GOT3 (cell line): ENCODE measurements around the gene RASGEF1C.
"Not testable (repeated sequence)": the region's sequence is repeated elsewhere in the genome, so short reads cannot be mapped to it uniquely, and the experiment has no call there.

Source experiments
- DNase-seq: peaks from one replicate; lab custom pipeline; 2025; ENCODE audit warnings: mixed read lengths; lab: John Stamatoyannopoulos, UW

Gene RASGEF1C

DNA sequence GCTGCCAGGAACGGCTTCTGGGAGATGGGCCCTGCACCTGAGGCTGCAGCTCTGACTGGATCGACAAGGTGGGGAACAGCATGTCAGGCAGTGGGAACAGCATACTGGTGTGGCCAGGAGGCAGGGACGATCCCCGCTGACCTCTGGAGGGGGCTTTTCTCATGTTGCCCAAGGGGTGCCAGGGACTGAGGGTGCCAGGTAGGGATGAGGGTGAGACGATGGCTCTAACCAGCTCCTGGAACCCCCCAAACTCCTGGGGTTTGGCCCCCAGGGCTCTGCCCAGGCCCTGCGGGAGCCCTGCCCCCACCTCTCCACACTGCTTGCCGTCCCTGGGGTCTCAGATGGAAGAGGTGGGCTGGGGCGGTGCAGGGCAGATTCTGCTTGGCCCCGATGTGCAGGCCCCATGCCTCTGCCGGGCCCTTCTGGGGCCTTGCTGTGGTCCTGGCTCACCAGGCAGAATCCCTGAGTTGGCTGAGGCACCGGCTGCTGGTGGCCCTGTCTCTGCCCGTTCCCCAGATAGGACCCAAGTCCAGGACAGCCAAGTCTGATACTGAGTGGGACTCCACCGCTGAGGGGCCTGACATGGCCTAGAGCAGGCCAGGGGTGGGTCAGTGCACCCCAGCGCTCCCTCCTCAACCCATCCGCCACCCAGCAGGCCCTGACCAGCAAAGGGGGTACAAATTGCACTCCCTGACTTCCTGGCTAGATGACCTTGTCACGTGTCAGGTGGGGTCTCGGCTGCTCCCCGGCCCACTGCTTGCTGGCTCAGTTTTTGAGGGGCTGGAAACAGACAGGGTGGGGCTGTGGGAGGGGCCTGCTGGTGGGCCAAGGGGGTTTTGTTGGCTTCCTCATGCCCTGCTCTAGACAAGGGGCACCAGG lies 109.0 kb downstream of the RASGEF1C start:
- no peak for DNase-seq

DNA sequence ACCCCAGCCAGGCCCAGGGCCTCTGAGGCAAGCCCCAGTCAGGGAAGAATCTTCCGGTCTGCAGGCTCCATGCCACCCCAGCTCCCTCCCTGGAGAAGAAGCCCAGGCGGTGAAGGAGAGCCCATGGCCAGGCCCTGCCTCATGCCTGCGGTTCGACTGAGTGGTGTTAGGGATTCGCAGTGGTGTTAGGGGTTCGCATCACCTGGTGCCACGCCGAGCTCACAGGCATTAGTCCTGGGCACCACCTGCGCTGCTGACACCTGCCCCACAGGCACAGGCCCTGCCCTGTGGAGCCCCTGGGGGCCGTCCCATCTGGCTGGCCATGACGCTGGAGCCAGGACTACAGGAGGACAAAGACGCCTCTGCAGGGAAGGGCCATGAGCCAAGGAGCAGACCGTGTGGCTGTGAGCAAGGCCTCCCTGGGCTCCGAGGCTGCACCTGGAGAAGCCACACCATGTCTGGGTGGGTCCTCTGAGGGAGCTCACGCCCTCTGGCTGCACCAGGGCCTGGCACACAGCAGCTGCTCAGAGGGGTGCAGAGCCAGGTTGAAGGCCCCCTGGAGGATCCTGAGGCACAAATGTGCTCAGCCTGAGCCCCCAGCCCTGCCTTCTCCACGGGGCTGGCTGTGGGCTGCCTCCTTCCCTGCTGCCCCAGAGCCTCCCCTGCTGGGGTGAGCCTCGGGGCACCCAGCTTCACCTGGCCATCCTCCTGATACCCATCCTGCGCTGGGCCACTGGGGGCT lies 109.8 kb downstream of the RASGEF1C start:
- DNase-seq, result no peak

DNA sequence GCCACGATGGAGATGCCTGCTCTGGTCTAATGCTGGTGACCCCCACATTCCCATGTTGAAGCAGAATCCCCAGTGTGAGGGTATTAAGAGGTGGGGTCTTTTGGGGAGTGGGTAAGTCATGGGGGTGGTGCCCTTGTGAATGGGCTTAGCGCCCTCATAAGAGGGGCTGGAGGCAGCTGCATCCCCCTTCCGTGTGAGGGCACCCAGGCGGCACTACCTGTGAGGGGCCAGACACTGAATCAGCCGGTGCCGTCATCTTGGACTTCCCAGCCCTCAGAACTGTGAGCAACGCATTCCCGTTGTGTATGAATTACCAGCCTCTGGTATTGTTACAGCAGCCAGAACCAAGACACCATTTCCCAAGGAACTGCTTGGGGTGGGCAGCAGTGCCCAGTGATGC lies 110.5 kb downstream of the RASGEF1C start:
- no peak for DNase-seq

DNA sequence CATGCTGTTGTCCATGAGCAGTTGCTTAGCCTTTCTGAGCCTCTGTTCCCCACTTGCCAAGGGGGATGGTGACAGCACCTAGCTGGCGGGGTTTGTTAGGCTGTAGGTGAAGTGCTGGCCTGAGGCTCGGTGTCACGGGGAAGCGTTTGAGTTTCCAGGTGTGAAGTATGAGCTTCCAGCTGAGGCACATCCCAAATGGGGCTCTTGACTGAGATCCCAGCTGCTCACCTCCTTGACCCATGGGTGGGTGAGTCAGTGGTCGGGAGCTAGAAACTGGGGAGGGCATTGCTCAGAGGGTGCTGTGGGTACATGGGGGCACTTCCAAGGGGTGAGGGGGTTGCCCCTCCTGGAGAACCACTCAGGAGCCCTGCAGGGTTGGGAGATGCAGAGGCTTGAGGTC lies 111.1 kb downstream of the RASGEF1C start:
- DNase-seq, result no peak

DNA sequence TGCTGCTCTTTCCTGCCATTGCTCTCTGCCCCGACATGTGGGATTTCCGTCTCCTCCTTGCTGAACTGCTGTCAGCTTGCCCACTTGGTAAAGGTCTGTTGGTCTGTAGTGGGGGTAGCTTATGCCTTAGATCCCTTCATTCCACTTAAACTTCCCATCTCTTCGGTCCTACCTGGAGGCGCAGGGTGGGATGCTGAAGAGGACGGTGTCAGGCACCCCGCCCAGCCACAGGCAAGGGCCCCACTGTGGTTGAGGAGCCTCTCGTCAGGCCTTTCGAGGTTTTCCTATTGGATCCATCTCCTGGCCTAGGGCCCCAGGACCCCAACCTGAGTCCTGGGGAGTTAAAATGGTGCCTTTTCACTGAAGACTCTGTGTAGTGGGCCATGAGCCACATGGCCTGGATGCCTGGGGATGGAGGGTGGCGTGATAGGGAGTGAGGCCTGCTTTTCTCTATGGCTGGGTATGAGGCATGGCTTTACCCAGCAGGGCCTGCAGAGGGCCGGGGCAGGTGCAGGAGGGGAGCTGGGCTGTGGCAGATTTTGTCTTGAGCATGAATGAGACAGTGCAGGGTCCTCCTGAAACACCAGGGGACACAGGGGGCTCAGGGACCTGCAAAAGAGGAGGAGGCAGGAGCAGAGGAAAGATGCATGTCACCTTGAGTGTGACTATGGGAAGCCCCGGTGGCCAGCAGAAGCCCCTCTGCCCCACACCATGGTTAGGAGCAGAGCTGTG lies 111.7 kb downstream of the RASGEF1C start:
- DNase-seq, result no peak

DNA sequence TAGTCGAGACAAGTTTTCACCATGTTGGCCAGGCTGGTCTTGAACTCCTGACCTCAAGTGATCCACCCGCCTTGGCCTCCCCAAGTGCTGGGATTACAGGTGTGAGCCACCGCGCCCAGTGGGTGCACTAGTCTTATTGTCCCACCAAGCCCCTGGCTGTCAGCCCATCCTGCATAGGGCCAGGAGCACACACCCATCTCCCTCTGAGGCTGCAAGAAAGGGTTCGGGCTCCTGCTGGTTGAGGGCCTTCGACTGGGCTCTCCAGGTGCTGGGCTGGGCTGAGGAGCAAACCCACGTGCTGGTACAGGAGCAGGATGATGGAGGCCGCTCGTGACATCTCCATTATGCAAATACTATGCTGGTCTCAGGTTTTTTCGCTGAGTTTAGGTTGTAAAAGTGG lies 112.4 kb downstream of the RASGEF1C start:
- DNase-seq, result no peak

DNA sequence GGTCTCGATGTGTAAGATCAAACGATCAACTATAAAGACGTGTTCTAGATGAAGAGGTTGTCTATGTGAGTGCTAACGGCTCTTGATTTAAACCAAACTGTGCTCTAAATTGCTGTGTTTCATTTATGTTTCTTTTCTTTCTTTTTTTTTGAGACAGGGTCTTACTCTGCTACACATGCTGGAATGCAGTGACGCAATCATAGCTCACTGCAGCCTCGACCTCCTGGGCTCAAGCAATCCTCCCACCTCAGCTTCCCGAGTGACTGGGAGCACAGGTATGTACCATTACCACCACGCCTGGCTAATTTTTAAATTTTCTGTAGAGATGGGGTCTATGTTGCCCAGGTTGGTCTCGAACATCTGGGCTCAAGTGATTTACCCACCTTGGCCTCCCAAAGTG lies 113.5 kb downstream of the RASGEF1C start:
- DNase-seq, result no peak

DNA sequence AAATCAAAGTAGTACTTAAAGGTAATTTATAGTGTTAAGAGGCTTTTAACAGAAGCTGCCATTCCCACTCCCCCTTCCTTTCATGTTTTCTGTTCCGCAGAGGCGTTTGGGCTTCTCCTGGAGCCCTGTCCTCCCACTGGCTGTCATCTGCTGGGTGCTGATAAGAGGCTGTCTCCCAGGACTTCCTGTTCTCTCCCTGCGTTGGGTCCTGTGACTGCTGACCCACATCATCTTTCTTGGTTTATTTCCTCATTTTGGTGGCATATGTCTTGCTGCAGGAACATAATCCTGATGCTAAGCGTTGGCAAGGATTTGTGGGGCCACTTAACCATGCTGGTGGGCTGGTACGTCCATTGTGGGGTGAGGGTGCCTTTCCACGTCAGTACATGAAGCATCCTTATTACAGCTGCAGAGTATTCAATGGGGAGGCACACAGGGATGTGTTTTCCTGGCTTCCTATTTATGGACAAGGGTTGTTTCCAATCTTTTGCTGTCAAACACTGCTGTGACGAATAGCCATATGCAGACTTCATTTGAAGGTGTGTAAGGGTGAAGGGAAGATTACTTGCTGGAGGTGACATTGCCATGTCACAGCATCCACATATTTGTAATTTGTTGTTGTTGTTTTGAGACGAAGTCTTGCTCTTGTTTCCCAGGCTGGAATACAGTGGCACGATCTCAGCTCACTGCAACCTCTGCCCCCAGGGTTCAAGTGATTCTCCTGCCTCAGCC lies 115.2 kb downstream of the RASGEF1C start:
- no peak for DNase-seq

DNA sequence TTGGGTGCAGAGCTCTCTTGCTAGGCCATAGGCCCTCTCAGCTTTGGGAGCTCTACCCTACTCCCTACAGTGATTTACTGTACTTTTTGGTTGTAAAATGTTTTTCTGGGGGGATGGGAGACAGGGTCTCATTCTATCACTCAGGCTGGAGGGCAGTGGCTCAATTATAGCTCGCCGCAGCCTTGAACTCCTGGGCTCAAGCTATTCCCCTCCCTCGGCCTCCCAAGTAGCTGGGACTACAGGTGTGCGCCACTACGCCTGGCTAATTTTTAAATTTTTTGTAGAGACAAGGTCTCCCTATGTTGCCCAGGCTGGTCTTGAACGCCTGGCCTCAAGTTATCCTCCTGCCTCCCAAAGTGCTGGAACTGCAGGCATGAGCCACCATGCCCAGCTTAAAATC lies 115.8 kb downstream of the RASGEF1C start:
- DNase-seq, result no peak

DNA sequence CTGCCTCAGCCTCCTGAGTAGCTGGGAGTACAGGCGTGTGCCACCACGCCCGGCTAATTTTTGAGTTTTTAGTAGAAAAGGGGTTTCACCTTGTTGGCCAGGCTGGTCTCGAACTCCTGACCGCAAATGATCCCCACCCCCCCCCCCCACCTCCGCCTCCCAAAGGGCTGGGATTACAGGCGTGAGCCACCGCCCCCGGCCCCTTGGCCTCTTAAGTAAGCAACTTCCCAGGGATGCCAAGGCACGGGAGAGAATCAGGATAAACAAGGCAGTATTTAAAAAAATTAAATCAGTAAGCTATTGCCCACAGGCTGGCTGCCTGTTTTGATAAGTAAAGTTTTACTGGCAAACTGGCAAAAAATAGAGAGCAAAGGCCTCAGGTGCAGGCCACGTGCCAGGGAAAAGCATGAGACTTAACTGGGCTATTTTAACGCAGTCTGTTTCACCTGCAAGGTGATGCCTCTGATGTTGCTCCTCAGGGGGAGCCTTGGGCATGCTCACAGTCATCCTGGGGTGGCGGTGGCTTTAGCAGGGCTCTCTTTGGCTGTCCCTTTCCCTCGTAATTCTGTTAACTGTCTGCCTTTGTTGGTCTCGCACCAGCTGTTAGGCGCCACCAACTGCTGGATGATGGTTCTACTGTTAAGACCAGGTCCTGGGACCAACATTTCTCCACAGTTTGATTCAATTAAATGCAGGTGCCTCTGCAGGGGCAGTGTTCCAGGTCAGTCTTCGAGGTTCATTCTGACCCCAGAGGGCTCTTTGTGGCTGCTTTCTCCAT lies 118.1 kb downstream of the RASGEF1C start:
- DNase-seq, result no peak

DNA sequence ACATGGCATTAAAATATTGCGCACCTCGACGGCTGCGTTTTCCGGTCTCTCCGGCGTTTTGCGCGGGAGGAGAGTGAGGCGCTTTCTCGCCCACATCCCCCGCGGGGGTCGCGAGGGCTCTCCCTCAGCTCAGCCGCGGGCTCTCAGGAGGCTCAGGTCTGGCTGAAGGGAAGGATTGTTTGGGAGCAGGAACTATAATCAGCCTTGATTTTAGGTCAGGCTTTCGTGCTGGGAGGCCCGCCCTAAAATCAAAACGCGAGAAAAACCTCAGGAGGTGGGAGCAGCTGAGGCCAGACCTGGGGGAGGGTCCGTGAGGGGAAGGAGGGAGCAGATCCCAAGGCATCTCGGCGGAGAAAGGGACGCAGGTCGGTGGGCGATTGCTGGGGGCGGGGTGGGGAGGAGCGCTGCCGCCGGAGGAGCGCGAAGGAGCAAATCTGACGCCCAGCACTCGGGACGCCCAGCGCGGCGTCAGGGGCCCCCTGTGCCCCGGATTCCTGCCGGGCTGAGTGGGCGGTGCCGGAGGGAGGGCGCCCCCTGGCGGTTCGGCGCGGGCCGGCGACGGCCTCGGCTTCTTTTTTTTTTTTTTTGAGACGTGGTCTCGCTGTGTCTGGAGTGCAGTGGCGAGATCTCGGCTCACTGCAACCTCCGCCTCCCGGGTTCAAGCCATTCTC lies 118.8 kb downstream of the RASGEF1C start:
- DNase-seq, result peak; percentile 72

DNA sequence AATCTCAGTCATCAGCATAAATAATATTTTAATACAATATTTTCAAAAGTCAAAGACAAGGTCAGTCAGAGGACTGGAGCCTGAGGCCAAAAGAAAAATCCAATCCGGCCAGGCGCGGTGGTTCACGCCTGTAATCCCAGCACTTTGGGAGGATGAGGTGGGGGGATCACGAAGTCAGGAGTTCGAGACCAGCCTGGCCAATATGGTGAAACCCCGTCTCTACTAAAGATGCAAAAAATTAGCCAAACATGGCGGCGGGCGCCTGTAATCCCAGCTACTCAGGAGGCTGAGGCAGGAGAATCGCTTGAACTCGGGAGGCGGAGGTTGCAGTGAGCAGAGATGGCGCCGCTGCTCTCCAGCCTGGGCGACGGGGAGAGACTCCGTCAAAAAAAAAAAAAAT lies 119.4 kb downstream of the RASGEF1C start:
- not testable (repeated sequence) for DNase-seq

DNA sequence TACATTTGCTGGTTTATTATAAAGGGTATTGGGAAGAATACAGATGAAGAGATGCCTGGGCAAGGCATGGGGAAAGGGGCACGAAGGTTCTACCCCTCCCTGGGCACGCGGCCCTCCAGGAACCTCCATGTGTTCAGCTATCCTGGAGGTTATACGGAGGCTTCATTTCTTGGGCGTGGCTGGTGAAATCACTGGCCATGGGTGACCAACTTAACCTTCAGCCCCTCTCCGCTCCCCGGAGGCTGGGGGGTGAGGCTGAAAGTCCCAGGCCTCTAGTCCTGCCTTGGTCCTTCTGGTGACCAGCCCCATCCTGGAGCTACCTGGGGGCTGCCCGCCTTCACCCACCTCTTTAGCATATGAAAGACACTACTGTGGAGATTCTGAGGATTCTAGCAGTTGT lies 120.5 kb downstream of the RASGEF1C start:
- DNase-seq, result no peak

DNA sequence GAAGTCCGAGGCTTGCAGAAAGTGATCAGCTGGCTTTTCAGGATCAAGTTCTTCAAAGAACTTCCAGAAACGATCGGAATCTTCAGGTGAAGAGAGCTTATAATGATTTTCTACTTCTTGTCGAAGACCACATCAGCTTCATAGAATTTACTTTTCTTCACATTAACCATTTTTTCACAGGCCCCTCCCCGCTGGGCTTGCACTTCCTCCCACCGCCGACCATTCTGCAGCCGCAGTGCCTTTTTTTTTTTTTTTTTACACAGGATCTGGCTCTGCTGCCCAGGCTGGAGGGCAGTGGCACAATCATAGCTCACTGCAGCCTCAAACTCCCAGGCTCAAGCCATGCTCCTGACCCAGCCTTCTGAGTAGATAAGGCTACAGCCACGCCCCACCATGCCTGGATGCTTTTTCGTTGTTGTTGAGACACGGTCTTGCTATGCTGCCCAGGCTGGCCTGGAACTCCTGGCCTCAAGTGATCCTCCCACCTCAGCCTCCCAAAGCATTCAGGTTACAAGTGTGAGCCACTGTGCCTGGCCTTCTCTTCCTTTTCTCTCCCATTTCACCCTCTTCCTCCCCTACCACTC lies 122.1 kb downstream of the RASGEF1C start:
- DNase-seq, result no peak

DNA sequence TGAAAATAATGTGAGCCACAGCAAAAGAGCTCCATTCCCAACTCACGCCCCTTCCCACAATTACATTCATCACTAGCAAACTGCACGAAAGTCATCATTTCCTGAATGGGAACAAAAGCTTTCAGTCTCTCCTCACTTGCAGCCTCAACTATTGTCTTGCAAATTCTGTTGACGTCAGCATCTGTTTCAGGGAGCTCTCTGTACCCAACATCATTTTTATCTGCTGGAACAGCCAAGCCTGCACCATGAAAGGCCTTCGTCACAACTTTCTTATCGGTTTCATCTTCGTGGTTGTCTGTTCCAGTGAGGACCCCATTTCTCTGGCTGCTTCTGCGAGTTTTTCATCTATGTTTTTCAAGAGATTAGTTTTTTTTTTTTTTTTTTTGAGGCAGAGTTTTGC lies 123.2 kb downstream of the RASGEF1C start:
- DNase-seq, result no peak

DNA sequence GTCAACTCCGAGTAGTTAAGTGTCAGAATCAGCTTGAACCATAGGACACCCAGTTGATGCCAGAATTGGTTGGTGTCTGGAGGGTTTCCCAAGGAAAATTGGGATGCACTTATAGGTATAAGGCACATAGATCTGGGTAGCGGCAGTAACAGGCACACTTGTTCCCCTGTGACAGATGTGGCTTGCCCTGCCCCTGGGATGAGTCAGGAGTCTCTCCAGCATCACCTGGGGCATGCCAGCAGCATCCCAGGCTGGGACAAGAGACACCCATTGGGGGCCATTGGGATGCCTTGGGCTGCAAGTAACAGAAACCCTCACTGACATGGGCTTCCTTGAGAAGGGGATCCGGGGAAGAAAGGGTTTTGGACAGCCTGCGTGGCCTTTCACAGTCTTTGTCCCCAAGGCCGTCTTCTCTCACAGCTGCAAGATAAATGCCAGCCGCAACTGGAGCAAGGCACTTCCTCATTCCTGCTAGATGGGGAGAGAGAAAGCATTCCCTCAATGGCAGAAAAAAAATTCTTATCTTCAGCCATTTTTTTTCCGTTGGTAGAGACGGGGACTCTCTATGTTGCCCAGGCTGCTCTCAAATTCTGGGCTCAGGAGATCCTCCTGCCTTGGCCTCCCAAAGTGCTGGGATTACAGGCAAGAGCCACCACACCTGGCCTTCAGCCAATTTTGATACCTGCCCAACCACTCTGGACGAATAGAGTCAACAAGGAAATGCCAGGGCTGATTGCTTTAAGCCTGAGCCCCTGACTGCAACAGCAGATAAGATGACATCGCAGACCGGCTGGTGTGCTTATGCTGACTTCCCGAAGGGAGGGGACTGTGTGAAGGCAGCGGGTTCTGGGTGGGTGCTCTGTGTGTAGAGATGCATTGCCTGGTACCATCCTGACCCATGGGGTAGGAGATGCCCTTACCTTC lies 124.1 kb downstream of the RASGEF1C start:
- DNase-seq, result no peak

DNA sequence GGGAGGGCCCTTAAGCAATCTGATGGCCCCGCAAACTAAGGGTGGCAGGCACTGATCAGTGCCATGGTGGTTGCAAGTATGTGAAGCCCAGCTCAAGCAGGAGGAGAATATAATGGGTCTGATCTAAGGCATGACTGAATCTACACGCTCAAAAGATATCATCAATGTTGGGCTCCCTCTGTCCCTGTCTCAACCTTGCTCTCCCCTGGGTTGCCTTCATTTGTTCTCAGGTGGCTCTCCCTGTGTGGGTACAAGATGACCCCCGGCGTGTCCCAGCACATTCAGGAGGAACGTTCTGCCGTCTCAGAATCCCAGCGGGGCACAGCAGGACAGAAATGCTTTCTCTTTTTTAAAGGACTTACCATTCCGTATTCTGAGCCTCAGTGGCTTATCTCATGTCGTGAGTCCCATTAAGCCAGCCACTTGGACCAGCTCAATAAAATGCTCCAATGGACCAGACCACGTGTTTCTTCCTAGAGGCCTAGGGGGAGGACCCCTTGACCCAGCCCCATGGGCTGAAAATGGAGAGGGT lies 125.4 kb downstream of the RASGEF1C start:
- DNase-seq, result no peak

DNA sequence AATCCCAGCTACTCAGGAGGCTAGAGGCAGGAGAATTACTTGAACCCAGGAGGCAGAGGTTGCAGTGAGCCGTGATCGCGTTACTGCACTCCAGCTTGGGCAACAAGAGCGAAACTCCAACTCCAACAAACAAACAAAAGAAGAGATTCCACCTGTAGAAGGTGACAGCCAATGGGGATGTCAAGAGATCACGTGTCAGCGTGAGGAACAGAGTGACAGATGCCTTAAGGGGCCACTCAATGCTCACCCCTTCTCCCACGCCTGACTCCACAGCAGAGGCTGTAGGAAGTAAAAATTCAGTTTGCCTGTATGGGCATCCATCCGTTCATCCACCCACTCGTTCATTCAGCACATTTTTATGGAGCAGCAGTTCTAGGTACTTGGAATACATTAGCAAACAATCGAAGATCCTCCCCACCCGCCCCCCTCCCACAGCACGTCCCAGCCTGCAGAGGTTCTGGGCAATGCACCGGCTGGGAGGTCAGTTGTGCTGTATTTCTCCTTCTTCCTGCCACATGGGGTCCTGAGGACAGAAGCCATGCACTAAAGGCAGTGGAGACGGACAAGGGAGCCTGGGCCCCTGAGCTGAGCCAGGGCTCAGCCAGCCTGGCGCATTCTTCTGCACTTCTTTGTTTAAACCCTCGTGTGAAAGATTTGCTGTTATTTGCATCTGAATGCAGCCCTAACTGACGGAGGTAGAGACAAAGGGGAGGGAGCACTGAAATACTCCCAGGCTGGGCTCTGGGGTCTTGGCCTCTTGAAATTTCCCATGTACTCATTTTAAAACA lies 126.2 kb downstream of the RASGEF1C start:
- no peak for DNase-seq
